HCT116 (cell line): ENCODE data around the gene TBK1. TPM values are rescaled to one million over a fixed set of nuclear protein-coding genes. Genes with fewer than 3 reads are reported as not detected.

Source experiments
- ATAC-seq: fragments of 200-7000 bp; cut with Tn5 transposase; 2 replicates; pipeline ENCODE4 v1.9.1; 2020; ENCODE audit warnings: mild to moderate bottlenecking, moderate library complexity
- BruUV-seq: library from RNA; stranded (reverse); fragments of 400-500 nt; replicated peaks from 2 replicates; lab custom pipeline; 2021; lab: Mats Ljungman, UMichigan
- CTCF ChIA-PET: fragments of 300-600 bp; sonication (Branson Sonifier 250); formaldehyde crosslinking; loops from one replicate; lab custom pipeline; 2021; ENCODE audit warnings: antibody characterized with exemption; lab: Charles Lee
- POLR2A ChIA-PET: fragments of 300-600, 350-600 bp; sonication (Branson Sonifier 250); formaldehyde crosslinking; loops from one replicate; lab custom pipeline; 2021; ENCODE audit warnings: antibody characterized with exemption; lab: Charles Lee
- RAD21 ChIA-PET, 2 experiments: fragments of 300-600 bp; sonication (Branson Sonifier 250); formaldehyde crosslinking; loops; one replicate each; lab custom pipeline; 2023; ENCODE audit warnings: low total read pairs in 2 of 2; ENCODE audit not compliant: uncharacterized antibody in 2 of 2, unreplicated experiment in 2 of 2, low non-redundant PET in 1 of 2; lab: Charles Lee
- DNase-seq: peaks from one replicate; pipeline ENCODE4 v3.0.0-alpha.2; 2010; ENCODE audit warnings: low read depth, low spot score
- H2AFZ ChIP-seq: fragments of 200-600 bp; shearing (Covaris generic), sonication (generic); 2 replicates; pipeline ENCODE4 v1.6.1; 2017; ENCODE audit warnings: low read depth, mixed run types, mixed read lengths, antibody characterized with exemption, low read length; ENCODE audit not compliant: poor library complexity, severe bottlenecking
- H3K27ac ChIP-seq: 2 replicates; pipeline ENCODE4 v1.5.1; 2012; ENCODE audit warnings: low read depth, low read length
- H3K27me3 ChIP-seq: fragments of 200-600 bp; sonication (generic); 2 replicates; pipeline ENCODE4 v1.6.1; 2016; ENCODE audit warnings: mixed run types, low read length, mixed read lengths; ENCODE audit not compliant: insufficient read depth
- H3K36me3 ChIP-seq, 2 experiments: fragments of 200-500 bp in 1 of 2; fragments of 200-600 bp in 1 of 2; sonication (Bioruptor generic) in 1 of 2; sonication (generic) in 1 of 2; 2 replicates each; pipeline versions ENCODE4 v1.5.1 to v1.6.1; 2014 to 2016; ENCODE audit warnings: low read length in 2 of 2, inconsistent platforms in 1 of 2, mixed read lengths in 1 of 2, mixed run types in 1 of 2; ENCODE audit not compliant: insufficient read depth in 2 of 2, control insufficient read depth in 1 of 2
- H3K4me1 ChIP-seq, 2 experiments: fragments of 200-600 bp in 1 of 2; sonication (generic) in 1 of 2; 2 replicates each; pipeline versions ENCODE4 v1.5.1 to v1.6.1; 2012 to 2017; ENCODE audit warnings: low read length in 2 of 2, inconsistent platforms in 1 of 2, mild to moderate bottlenecking in 1 of 2, mixed read lengths in 1 of 2, mixed run types in 1 of 2, moderate library complexity in 1 of 2; ENCODE audit not compliant: insufficient read depth in 2 of 2, control insufficient read depth in 1 of 2
- H3K4me2 ChIP-seq: fragments of 200-600 bp; sonication (generic); 2 replicates; pipeline ENCODE4 v1.6.1; 2017; ENCODE audit warnings: mixed run types, low read length, mixed read lengths
- H3K4me3 ChIP-seq, 2 experiments: fragments of 200-600 bp in 1 of 2; sonication (generic) in 1 of 2; replicated peaks in 1 of 2; 2 replicates each; pipeline ENCODE4 v1.5.1; 2011 to 2016; ENCODE audit warnings: low read length in 2 of 2, control low read depth in 1 of 2, low read depth in 1 of 2, mild to moderate bottlenecking in 1 of 2, mixed read lengths in 1 of 2, mixed run types in 1 of 2
- H3K79me2 ChIP-seq: fragments of 200-600 bp; sonication (generic); 2 replicates; pipeline ENCODE4 v1.6.1; 2017; ENCODE audit warnings: mild to moderate bottlenecking, mixed run types, low read length, moderate library complexity, mixed read lengths; ENCODE audit not compliant: insufficient read depth
- H3K9ac ChIP-seq: fragments of 200-600 bp; sonication (generic); 2 replicates; pipeline ENCODE4 v1.6.1; 2016; ENCODE audit warnings: low read length, mixed read lengths
- H3K9me2 ChIP-seq: fragments of 200-600 bp; sonication (generic), shearing (Covaris generic); 2 replicates; pipeline ENCODE4 v1.6.1; 2017; ENCODE audit warnings: mixed run types, mild to moderate bottlenecking, moderate library complexity; ENCODE audit not compliant: insufficient read depth
- H3K9me3 ChIP-seq, 2 experiments: fragments of 200-500 bp in 1 of 2; fragments of 200-600 bp in 1 of 2; sonication (Bioruptor generic) in 1 of 2; sonication (generic) in 1 of 2; 2 replicates each; pipeline ENCODE4 v1.6.1; 2014 to 2017; ENCODE audit warnings: low read length in 2 of 2, mixed read lengths in 2 of 2, inconsistent platforms in 1 of 2, low read depth in 1 of 2, mild to moderate bottlenecking in 1 of 2, mixed run types in 1 of 2, moderate library complexity in 1 of 2; ENCODE audit not compliant: control insufficient read depth in 1 of 2, insufficient read depth in 1 of 2
- H4K20me1 ChIP-seq: fragments of 200-600 bp; sonication (generic), shearing (Covaris generic); 2 replicates; pipeline ENCODE4 v1.6.1; 2017; ENCODE audit warnings: mixed run types, mild to moderate bottlenecking, moderate library complexity; ENCODE audit not compliant: insufficient read depth
- CBX3 ChIP-seq: IDR thresholded peaks from 2 replicates; pipeline ENCODE4 v1.6.1; 2012; ENCODE audit warnings: low read depth
- CEBPB ChIP-seq: IDR thresholded peaks from 2 replicates; pipeline ENCODE4 v1.6.1; 2012; ENCODE audit warnings: low read depth
- EGR1 ChIP-seq: IDR thresholded peaks from 2 replicates; pipeline ENCODE4 v1.6.1; 2012; ENCODE audit warnings: low read depth
- ELF1 ChIP-seq: IDR thresholded peaks from 2 replicates; pipeline ENCODE4 v1.6.1; 2012; ENCODE audit warnings: low read depth, borderline replicate concordance
- EZH2 ChIP-seq: fragments of 200-600 bp; sonication (generic); IDR thresholded peaks from 2 replicates; pipeline ENCODE4 v1.6.1; 2017; ENCODE audit warnings: antibody characterized with exemption, mixed run types
- EZH2phosphoT487 ChIP-seq: fragments of 200-600 bp; IDR thresholded peaks from 2 replicates; pipeline ENCODE4 v1.6.1; 2018; ENCODE audit warnings: antibody characterized with exemption, borderline replicate concordance
- FOSL1 ChIP-seq: IDR thresholded peaks from 2 replicates; pipeline ENCODE4 v1.6.1; 2012; ENCODE audit warnings: low read depth
- JUND ChIP-seq: IDR thresholded peaks from 2 replicates; pipeline ENCODE4 v1.6.1; 2012
- POLR2A ChIP-seq: IDR thresholded peaks from 2 replicates; pipeline ENCODE4 v1.7.0; 2011; ENCODE audit warnings: borderline replicate concordance; ENCODE audit not compliant: insufficient read depth, insufficient read length; ENCODE audit errors: extremely low read depth
- POLR2AphosphoS5 ChIP-seq: IDR thresholded peaks from 2 replicates; pipeline ENCODE4 v1.6.1; 2011; ENCODE audit warnings: mild to moderate bottlenecking, low read depth, low read length, moderate library complexity
- RAD21 ChIP-seq: IDR thresholded peaks from 2 replicates; pipeline ENCODE4 v1.6.1; 2012; ENCODE audit warnings: low read depth, mild to moderate bottlenecking
- SIN3A ChIP-seq: IDR thresholded peaks from 2 replicates; pipeline ENCODE4 v1.6.1; 2012; ENCODE audit warnings: low read depth
- SRF ChIP-seq: IDR thresholded peaks from 2 replicates; pipeline ENCODE4 v1.6.1; 2012; ENCODE audit warnings: low read depth
- TCF7L2 ChIP-seq: IDR thresholded peaks from 2 replicates; pipeline ENCODE4 v1.7.0; 2011; ENCODE audit warnings: borderline replicate concordance, inconsistent platforms; ENCODE audit not compliant: insufficient read depth, insufficient read length; ENCODE audit errors: extremely low read depth
- YY1 ChIP-seq: IDR thresholded peaks from 2 replicates; pipeline ENCODE4 v1.6.1; 2011; ENCODE audit warnings: low read length, low read depth, moderate library complexity, mild to moderate bottlenecking; ENCODE audit not compliant: insufficient replicate concordance; ENCODE audit errors: extremely low read depth
- ZNF274 ChIP-seq: fragments of 200-500 bp; sonication (Bioruptor generic); IDR thresholded peaks from 2 replicates; pipeline ENCODE4 v1.6.1; 2014; ENCODE audit warnings: mild to moderate bottlenecking, low read depth, low read length, inconsistent platforms
- intact Hi-C: fragments of 100-400 bp; cut with micrococcal nuclease; formaldehyde crosslinking; loops from 2 replicates; pipeline ENCODE4 v1.10.0; 2022
- total RNA-seq: library from RNA; stranded (reverse); gene quantifications from one replicate; pipeline ENCODE4 v1.2.1, GENCODE V29; 2021; ENCODE audit not compliant: unreplicated experiment
- TF ChIP-seq, protein P1 (sequence below): IDR thresholded peaks from 2 replicates; pipeline ENCODE4 v1.6.1; 2012
- TF ChIP-seq, protein P2 (sequence below): IDR thresholded peaks from 2 replicates; pipeline ENCODE4 v1.6.1; 2012; ENCODE audit warnings: low read depth
- TF ChIP-seq, protein P3 (sequence below): IDR thresholded peaks from 2 replicates; pipeline ENCODE4 v1.6.1; 2011; ENCODE audit warnings: mild to moderate bottlenecking, low read length, moderate library complexity; ENCODE audit not compliant: insufficient replicate concordance; ENCODE audit errors: extremely low read depth
- TF ChIP-seq, protein P4 (sequence below), 3 experiments: fragments of 200-600 bp in 1 of 3; sonication (generic) in 1 of 3; IDR thresholded peaks in 2 of 3; conservative IDR thresholded peaks in 1 of 3; 2 replicates each; pipeline ENCODE4 v1.5.1; 2012 to 2017; ENCODE audit warnings: low read depth in 2 of 3, low read length in 2 of 3, antibody characterized with exemption in 1 of 3, borderline replicate concordance in 1 of 3, control low read depth in 1 of 3, mild to moderate bottlenecking in 1 of 3, mixed read lengths in 1 of 3, mixed run types in 1 of 3, moderate library complexity in 1 of 3; ENCODE audit not compliant: insufficient read depth in 1 of 3

TBK1 gene
- total RNA-seq, 1 experiment from 2014 or later: 27.0 TPM

DNA sequence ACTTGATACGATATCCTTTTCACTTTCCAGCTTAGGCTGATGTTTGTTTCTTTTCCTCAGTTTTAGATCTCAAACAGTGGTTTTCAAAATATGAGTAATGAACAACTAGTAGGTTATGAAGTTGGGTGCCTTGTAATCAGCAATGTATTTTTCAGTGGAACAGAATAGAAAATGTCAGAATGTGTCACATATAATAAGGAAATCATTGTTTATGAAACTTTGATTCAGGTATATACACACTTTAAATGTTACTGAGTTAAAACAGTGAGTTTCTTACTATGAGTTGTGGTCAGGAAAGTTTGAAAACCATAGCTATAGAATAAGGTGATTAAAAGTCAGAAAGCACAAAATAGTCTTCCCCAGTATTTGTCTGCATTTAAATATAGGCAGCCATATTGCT, 39.8 kb downstream of the TBK1 start:
- ChIA-PET POLR2A (no interaction called here), RAD21 (no interaction called here), CTCF (no interaction called here)
- Histone ChIP-seq H4K20me1 (no peaks in the 10 kb centered on the region; the same call in 1 of the 2 replicates), H3K4me1 (no peaks in the 10 kb centered on the region), H3K9me3 (no peaks in the 10 kb centered on the region), H3K9ac (no peak overlapping the region), H3K79me2 (no peaks in the 10 kb centered on the region; the same call in 1 of the 2 replicates), H3K4me2 (no peak overlapping the region), H3K4me3 (no peak overlapping the region), H3K9me2 (no peaks in the 10 kb centered on the region), H3K27me3 (no peaks in the 10 kb centered on the region), H3K36me3 (peaks cover 39 to 44% of the 10 kb centered on the region in 2 experiments), H2AFZ (no peak overlapping the region), H3K27ac (no peak overlapping the region)
- DNase-seq (no peak), ATAC-seq (no peak)
- BruUV-seq: no TSS peak
- intact Hi-C loops: no loop called here
- TF ChIP-seq EZH2 (no peak), JUND (no peak), CEBPB (no peak), FOSL1 (no peak), POLR2A (no peak), EZH2phosphoT487 (no peak), RAD21 (no peak), SRF (no peak), ELF1 (no peak), CBX3 (no peak), SIN3A (no peak), TCF7L2 (no peak), ZNF274 (no peak), POLR2AphosphoS5 (no peak), EGR1 (no peak), YY1 (no peak)
- TF ChIP-seq, protein P1, sequence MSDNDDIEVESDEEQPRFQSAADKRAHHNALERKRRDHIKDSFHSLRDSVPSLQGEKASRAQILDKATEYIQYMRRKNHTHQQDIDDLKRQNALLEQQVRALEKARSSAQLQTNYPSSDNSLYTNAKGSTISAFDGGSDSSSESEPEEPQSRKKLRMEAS: no peak
- TF ChIP-seq, protein P2, sequence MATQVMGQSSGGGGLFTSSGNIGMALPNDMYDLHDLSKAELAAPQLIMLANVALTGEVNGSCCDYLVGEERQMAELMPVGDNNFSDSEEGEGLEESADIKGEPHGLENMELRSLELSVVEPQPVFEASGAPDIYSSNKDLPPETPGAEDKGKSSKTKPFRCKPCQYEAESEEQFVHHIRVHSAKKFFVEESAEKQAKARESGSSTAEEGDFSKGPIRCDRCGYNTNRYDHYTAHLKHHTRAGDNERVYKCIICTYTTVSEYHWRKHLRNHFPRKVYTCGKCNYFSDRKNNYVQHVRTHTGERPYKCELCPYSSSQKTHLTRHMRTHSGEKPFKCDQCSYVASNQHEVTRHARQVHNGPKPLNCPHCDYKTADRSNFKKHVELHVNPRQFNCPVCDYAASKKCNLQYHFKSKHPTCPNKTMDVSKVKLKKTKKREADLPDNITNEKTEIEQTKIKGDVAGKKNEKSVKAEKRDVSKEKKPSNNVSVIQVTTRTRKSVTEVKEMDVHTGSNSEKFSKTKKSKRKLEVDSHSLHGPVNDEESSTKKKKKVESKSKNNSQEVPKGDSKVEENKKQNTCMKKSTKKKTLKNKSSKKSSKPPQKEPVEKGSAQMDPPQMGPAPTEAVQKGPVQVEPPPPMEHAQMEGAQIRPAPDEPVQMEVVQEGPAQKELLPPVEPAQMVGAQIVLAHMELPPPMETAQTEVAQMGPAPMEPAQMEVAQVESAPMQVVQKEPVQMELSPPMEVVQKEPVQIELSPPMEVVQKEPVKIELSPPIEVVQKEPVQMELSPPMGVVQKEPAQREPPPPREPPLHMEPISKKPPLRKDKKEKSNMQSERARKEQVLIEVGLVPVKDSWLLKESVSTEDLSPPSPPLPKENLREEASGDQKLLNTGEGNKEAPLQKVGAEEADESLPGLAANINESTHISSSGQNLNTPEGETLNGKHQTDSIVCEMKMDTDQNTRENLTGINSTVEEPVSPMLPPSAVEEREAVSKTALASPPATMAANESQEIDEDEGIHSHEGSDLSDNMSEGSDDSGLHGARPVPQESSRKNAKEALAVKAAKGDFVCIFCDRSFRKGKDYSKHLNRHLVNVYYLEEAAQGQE: no peak
- TF ChIP-seq, protein P3, sequence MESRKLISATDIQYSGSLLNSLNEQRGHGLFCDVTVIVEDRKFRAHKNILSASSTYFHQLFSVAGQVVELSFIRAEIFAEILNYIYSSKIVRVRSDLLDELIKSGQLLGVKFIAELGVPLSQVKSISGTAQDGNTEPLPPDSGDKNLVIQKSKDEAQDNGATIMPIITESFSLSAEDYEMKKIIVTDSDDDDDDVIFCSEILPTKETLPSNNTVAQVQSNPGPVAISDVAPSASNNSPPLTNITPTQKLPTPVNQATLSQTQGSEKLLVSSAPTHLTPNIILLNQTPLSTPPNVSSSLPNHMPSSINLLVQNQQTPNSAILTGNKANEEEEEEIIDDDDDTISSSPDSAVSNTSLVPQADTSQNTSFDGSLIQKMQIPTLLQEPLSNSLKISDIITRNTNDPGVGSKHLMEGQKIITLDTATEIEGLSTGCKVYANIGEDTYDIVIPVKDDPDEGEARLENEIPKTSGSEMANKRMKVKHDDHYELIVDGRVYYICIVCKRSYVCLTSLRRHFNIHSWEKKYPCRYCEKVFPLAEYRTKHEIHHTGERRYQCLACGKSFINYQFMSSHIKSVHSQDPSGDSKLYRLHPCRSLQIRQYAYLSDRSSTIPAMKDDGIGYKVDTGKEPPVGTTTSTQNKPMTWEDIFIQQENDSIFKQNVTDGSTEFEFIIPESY: no peak
- TF ChIP-seq, protein P4, sequence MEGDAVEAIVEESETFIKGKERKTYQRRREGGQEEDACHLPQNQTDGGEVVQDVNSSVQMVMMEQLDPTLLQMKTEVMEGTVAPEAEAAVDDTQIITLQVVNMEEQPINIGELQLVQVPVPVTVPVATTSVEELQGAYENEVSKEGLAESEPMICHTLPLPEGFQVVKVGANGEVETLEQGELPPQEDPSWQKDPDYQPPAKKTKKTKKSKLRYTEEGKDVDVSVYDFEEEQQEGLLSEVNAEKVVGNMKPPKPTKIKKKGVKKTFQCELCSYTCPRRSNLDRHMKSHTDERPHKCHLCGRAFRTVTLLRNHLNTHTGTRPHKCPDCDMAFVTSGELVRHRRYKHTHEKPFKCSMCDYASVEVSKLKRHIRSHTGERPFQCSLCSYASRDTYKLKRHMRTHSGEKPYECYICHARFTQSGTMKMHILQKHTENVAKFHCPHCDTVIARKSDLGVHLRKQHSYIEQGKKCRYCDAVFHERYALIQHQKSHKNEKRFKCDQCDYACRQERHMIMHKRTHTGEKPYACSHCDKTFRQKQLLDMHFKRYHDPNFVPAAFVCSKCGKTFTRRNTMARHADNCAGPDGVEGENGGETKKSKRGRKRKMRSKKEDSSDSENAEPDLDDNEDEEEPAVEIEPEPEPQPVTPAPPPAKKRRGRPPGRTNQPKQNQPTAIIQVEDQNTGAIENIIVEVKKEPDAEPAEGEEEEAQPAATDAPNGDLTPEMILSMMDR (IDR thresholded peaks at IDR 0.05 in 2 of 3, conservative IDR thresholded peaks at IDR 0.05 in 1 of 3; ENCODE audit: borderline replicate concordance in 1 of 3, insufficient read depth in 1 of 3, low read depth in 2 of 3, low read length in 2 of 3): no peak
